T-cell (primary cell): ENCODE results near the gene LRP5. TPM values are rescaled to one million over a fixed set of nuclear protein-coding genes. Genes with fewer than 3 reads are reported as not detected.

Experiments
- ATAC-seq, 4 experiments: fragments of 200-7000 bp in 3 of 4; fragments of 150-1000 bp in 1 of 4; cut with Tn5 transposase; replicated peaks in 1 of 4; 1 replicate in 3 of 4; 2 replicates in 1 of 4; pipeline ENCODE4 v1.10.0; 2021; ENCODE audit warnings: moderate library complexity in 3 of 4, mild to moderate bottlenecking in 2 of 4, moderate number of reproducible peaks in 1 of 4
- CTCF ChIA-PET, 2 donors: fragments of 300-600 bp; sonication (Branson Sonifier 250); formaldehyde crosslinking; loops; one replicate each; lab custom pipeline; 2022; ENCODE audit warnings: antibody characterized with exemption in 2 of 2; lab: Charles Lee
- POLR2A ChIA-PET, 2 donors: fragments of 300-600 bp; sonication (Branson Sonifier 250); formaldehyde crosslinking; loops; one replicate each; lab custom pipeline; 2022; ENCODE audit warnings: antibody characterized with exemption in 2 of 2; lab: Charles Lee
- DNase-seq, 35 experiments: peaks; one replicate each; pipeline versions ENCODE4 v3.0.0 to v3.0.0-alpha.2; 2013 to 2023
- H3K27ac ChIP-seq: one replicate; pipeline ENCODE4 v1.5.1; 2013; ENCODE audit warnings: low read length
- H3K27me3 ChIP-seq, 2 experiments: replicated peaks in 1 of 2; 1 replicate in 1 of 2; 2 replicates in 1 of 2; pipeline versions ENCODE4 v1.6.1 to v1.7.0; 2013; ENCODE audit warnings: low read length in 1 of 2, mixed read lengths in 1 of 2; ENCODE audit not compliant: control insufficient read depth in 2 of 2, insufficient read depth in 2 of 2; ENCODE audit errors: extremely low read depth in 1 of 2
- H3K36me3 ChIP-seq, 2 donors: 1 replicate in 1 of 2; 2 replicates in 1 of 2; pipeline versions ENCODE4 v1.6.1 to v1.7.0; 2013; ENCODE audit warnings: low read length in 1 of 2; ENCODE audit not compliant: control insufficient read depth in 2 of 2, insufficient read depth in 1 of 2; ENCODE audit errors: extremely low read depth in 1 of 2
- H3K4me1 ChIP-seq, 2 experiments: 1 replicate in 1 of 2; 2 replicates in 1 of 2; pipeline versions ENCODE4 v1.6.1 to v1.7.0; 2013; ENCODE audit warnings: low read length in 2 of 2, mixed read lengths in 1 of 2; ENCODE audit not compliant: insufficient read depth in 2 of 2, control insufficient read depth in 1 of 2; ENCODE audit errors: extremely low read depth in 1 of 2
- H3K4me3 ChIP-seq, 2 donors: 1 replicate in 1 of 2; 2 replicates in 1 of 2; pipeline versions ENCODE4 v1.5.1 to v1.7.0; 2013; ENCODE audit warnings: mild to moderate bottlenecking in 2 of 2, low read length in 1 of 2, moderate library complexity in 1 of 2; ENCODE audit not compliant: control insufficient read depth in 1 of 2; ENCODE audit errors: extremely low read depth in 1 of 2
- H3K9me3 ChIP-seq: 2 replicates; pipeline ENCODE4 v1.7.0; 2013
- H3K27ac Mint-ChIP-seq, 2 donors: one replicate each; pipeline ENCODE4 v1.8.0; 2020 to 2021; ENCODE audit warnings: mild to moderate bottlenecking in 2 of 2, mixed read lengths in 2 of 2
- H3K27me3 Mint-ChIP-seq, 2 donors: one replicate each; pipeline ENCODE4 v1.8.0; 2021 to 2022; ENCODE audit warnings: mixed read lengths in 2 of 2
- H3K36me3 Mint-ChIP-seq: one replicate; pipeline ENCODE4 v1.8.0; 2021; ENCODE audit warnings: mixed read lengths
- H3K4me1 Mint-ChIP-seq, 3 donors: one replicate each; pipeline ENCODE4 v1.8.0; 2020 to 2022; ENCODE audit warnings: mixed read lengths in 3 of 3, mild to moderate bottlenecking in 1 of 3
- H3K4me3 Mint-ChIP-seq, 3 donors: one replicate each; pipeline ENCODE4 v1.8.0; 2020 to 2022; ENCODE audit warnings: mild to moderate bottlenecking in 3 of 3, mixed read lengths in 3 of 3, moderate library complexity in 3 of 3
- H3K9me3 Mint-ChIP-seq, 3 donors: one replicate each; pipeline ENCODE4 v1.8.0; 2020 to 2022; ENCODE audit warnings: mixed read lengths in 3 of 3
- WGBS: methylation state at CpG from one replicate; pipeline ENCODE4 v1.1.5; 2013; ENCODE audit warnings: missing lambda C conversion rate; ENCODE audit not compliant: insufficient coverage; 5-methylcytosine and 5-hydroxymethylcytosine counted together
- total RNA-seq, 35 experiments: library from RNA in 6 of 35; stranded (reverse) in 6 of 35; fragments of 120-200 nt in 1 of 35; gene quantifications; one replicate each; pipeline versions ENCODE4 v1.2.1 to v1.2.4 and lab custom pipeline; 2013 to 2026

The LRP5 gene
- total RNA-seq, 5 donors from 2014 or later (not counting 1 experiment from before 2014, with no cell fraction given) = 1.8 to 11.3 (median 7.0) TPM

- ATAC-seq = no peak
- ChIA-PET POLR2A (no interaction called here), CTCF (no interaction called here)
- H3K9me3 ChIP-seq = no peaks in the 10 kb centered on the region
- H3K27me3 ChIP-seq = peaks cover 0 to 3% of the 10 kb centered on the region in 2 experiments
- no peak overlapping the region for H3K4me3 ChIP-seq
- Mint-ChIP-seq H3K4me3 (no peak overlapping the region), H3K27ac (no peak overlapping the region), H3K4me1 (peaks cover 0 to 10% (median 4%) of the 10 kb centered on the region in 3 donors), H3K27me3 (no peaks in the 10 kb centered on the region), H3K9me3 (peaks cover 0 to 6% (median 0%) of the 10 kb centered on the region in 3 donors), H3K36me3 (no peaks in the 10 kb centered on the region)
- no peak overlapping the region for H3K27ac ChIP-seq
- 77% methylated on average over 5 of the region's 8 CpGs for WGBS
- H3K36me3 ChIP-seq = peaks cover 0 to 4% of the 10 kb centered on the region in 2 donors
- H3K4me1 ChIP-seq = no peaks in the 10 kb centered on the region
- no peak for DNase-seq
These were observed 35.0 kb downstream of the LRP5 start for GRCh38 chr11:68347345-68347744.

GRCh38 chr11:68347841-68348240 lies 35.5 kb downstream of the LRP5 start:
- Mint-ChIP-seq H3K27ac (no peak overlapping the region), H3K4me1 (peaks cover 0 to 10% (median 4%) of the 10 kb centered on the region in 3 donors), H3K27me3 (no peaks in the 10 kb centered on the region), H3K4me3 (no peak overlapping the region), H3K36me3 (no peaks in the 10 kb centered on the region), H3K9me3 (peaks cover 0 to 6% (median 0%) of the 10 kb centered on the region in 3 donors)
- no peak for DNase-seq
- CTCF ChIA-PET = no interaction called here
- POLR2A ChIA-PET = no interaction called here
- H3K27me3 ChIP-seq = peaks cover 0 to 3% of the 10 kb centered on the region in 2 experiments
- no peak overlapping the region for H3K4me3 ChIP-seq
- H3K4me1 ChIP-seq = no peaks in the 10 kb centered on the region
- no peak overlapping the region for H3K27ac ChIP-seq
- H3K9me3 ChIP-seq = no peaks in the 10 kb centered on the region
- ATAC-seq = no peak
- H3K36me3 ChIP-seq = peaks cover 0 to 6% of the 10 kb centered on the region in 2 donors
- 96% methylated on average over 32 of the region's 32 CpGs for WGBS

GRCh38 chr11:68349461-68350249 lies 37.3 kb downstream of the LRP5 start:
- peaks cover 0 to 6% (median 0%) of the 10 kb centered on the region in 3 donors for H3K9me3 Mint-ChIP-seq
- ChIA-PET POLR2A (no interaction called here), CTCF (no interaction called here)
- H3K36me3 Mint-ChIP-seq = no peaks in the 10 kb centered on the region
- 82% methylated on average over 10 of the region's 15 CpGs for WGBS
- peaks cover 0 to 5% of the 10 kb centered on the region in 2 experiments for H3K27me3 ChIP-seq
- H3K4me1 Mint-ChIP-seq = peaks cover 0 to 5% (median 4%) of the 10 kb centered on the region in 3 donors
- no peak overlapping the region for H3K4me3 Mint-ChIP-seq
- DNase-seq (no peak), ATAC-seq (no peak)
- H3K27me3 Mint-ChIP-seq = no peaks in the 10 kb centered on the region
- no peaks in the 10 kb centered on the region for H3K4me1 ChIP-seq
- peaks cover 0 to 6% of the 10 kb centered on the region in 2 donors for H3K36me3 ChIP-seq
- no peak overlapping the region for H3K27ac Mint-ChIP-seq
- H3K9me3 ChIP-seq = no peaks in the 10 kb centered on the region
- no peak overlapping the region for H3K27ac ChIP-seq
- no peak overlapping the region for H3K4me3 ChIP-seq

GRCh38 chr11:68350759-68351449 lies 38.5 kb downstream of the LRP5 start:
- Mint-ChIP-seq H3K27ac (no peak overlapping the region), H3K36me3 (no peaks in the 10 kb centered on the region), H3K4me3 (no peak overlapping the region), H3K4me1 (peaks cover 0 to 5% (median 4%) of the 10 kb centered on the region in 3 donors), H3K27me3 (no peaks in the 10 kb centered on the region), H3K9me3 (peaks cover 0 to 2% (median 0%) of the 10 kb centered on the region in 3 donors)
- ChIA-PET POLR2A (no interaction called here), CTCF (no interaction called here)
- Histone ChIP-seq H3K9me3 (no peaks in the 10 kb centered on the region), H3K36me3 (peaks cover 0 to 8% of the 10 kb centered on the region in 2 donors), H3K27ac (no peak overlapping the region), H3K4me1 (no peaks in the 10 kb centered on the region), H3K4me3 (no peak overlapping the region), H3K27me3 (peaks cover 0 to 10% of the 10 kb centered on the region in 2 experiments)
- ATAC-seq (no peak), DNase-seq (no peak)
- WGBS = 90% methylated on average over 27 of the region's 28 CpGs

GRCh38 chr11:68351450-68352275 lies 39.3 kb downstream of the LRP5 start:
- H3K9me3 Mint-ChIP-seq = no peaks in the 10 kb centered on the region
- Histone ChIP-seq H3K4me3 (no peak overlapping the region), H3K27me3 (peaks cover 0 to 10% of the 10 kb centered on the region in 2 experiments), H3K9me3 (no peaks in the 10 kb centered on the region), H3K27ac (no peak overlapping the region), H3K4me1 (no peaks in the 10 kb centered on the region), H3K36me3 (peaks cover 0 to 8% of the 10 kb centered on the region in 2 donors)
- H3K27ac Mint-ChIP-seq = no peak overlapping the region
- no peak overlapping the region for H3K4me3 Mint-ChIP-seq
- ChIA-PET POLR2A (no interaction called here), CTCF (no interaction called here)
- no peaks in the 10 kb centered on the region for H3K36me3 Mint-ChIP-seq
- DNase-seq (no peak), ATAC-seq (no peak)
- 85% methylated on average over 29 of the region's 32 CpGs for WGBS
- H3K27me3 Mint-ChIP-seq = no peaks in the 10 kb centered on the region
- peaks cover 0 to 4% (median 4%) of the 10 kb centered on the region in 3 donors for H3K4me1 Mint-ChIP-seq

GRCh38 chr11:68352591-68352990 lies 40.2 kb downstream of the LRP5 start:
- no peaks in the 10 kb centered on the region for H3K9me3 ChIP-seq
- peaks cover 0 to 8% of the 10 kb centered on the region in 2 donors for H3K36me3 ChIP-seq
- no peaks in the 10 kb centered on the region for H3K4me1 Mint-ChIP-seq
- no peaks in the 10 kb centered on the region for H3K4me1 ChIP-seq
- CTCF ChIA-PET = no interaction called here
- ATAC-seq (no peak), DNase-seq (no peak)
- no peak overlapping the region for H3K27ac Mint-ChIP-seq
- POLR2A ChIA-PET = no interaction called here
- H3K4me3 Mint-ChIP-seq = no peak overlapping the region
- H3K4me3 ChIP-seq = no peak overlapping the region
- H3K27me3 Mint-ChIP-seq = no peaks in the 10 kb centered on the region
- H3K27me3 ChIP-seq = peaks cover 0 to 10% of the 10 kb centered on the region in 2 experiments
- WGBS = 77% methylated on average over 4 of the region's 4 CpGs
- H3K27ac ChIP-seq = no peak overlapping the region
- no peaks in the 10 kb centered on the region for H3K9me3 Mint-ChIP-seq
- H3K36me3 Mint-ChIP-seq = no peaks in the 10 kb centered on the region
